SH-SY5Y (cell line): ENCODE measurements around the gene SUGP2.

Experiments
- GATA2 ChIP-seq: IDR thresholded peaks from 2 replicates; pipeline ENCODE4 v1.6.1; 2011; ENCODE audit warnings: mild to moderate bottlenecking, low read depth, low read length
- GATA3 ChIP-seq: IDR thresholded peaks from 2 replicates; pipeline ENCODE4 v1.6.1; 2011; ENCODE audit warnings: low read depth, mild to moderate bottlenecking, low read length, moderate library complexity

The SUGP2 gene

GRCh38 chr19:18946335-18946734, 87.0 kb downstream of the SUGP2 start:
- TF ChIP-seq GATA3, result no peak
- TF ChIP-seq GATA2, result no peak

GRCh38 chr19:18945297-18945696, 88.0 kb downstream of the SUGP2 start:
- TF ChIP-seq GATA3, result no peak
- TF ChIP-seq GATA2, result no peak

GRCh38 chr19:18943465-18943864, 89.9 kb downstream of the SUGP2 start:
- TF ChIP-seq GATA3 (no peak), GATA2 (no peak)

GRCh38 chr19:18942692-18943091, 90.6 kb downstream of the SUGP2 start:
- TF ChIP-seq GATA3 (no peak), GATA2 (no peak)

GRCh38 chr19:18941628-18942354, 91.5 kb downstream of the SUGP2 start:
- no peak for TF ChIP-seq GATA2
- TF ChIP-seq GATA3, result no peak
